OCI-LY7 (cell line): Measurements from ENCODE around the gene BLACAT1. TPM values are rescaled to one million over a fixed set of nuclear protein-coding genes. Genes with fewer than 3 reads are reported as not detected.

ENCODE experiments used
- BruUV-seq: library from RNA; stranded (reverse); fragments of 400-500 nt; replicated peaks from 2 replicates; lab custom pipeline; 2021; lab: Mats Ljungman, UMichigan
- CTCF ChIA-PET: fragments of 300-600 bp; sonication (Branson Sonifier 250); formaldehyde crosslinking; loops from one replicate; lab custom pipeline; 2022; ENCODE audit warnings: antibody characterized with exemption; ENCODE audit not compliant: unreplicated experiment; lab: Charles Lee
- POLR2A ChIA-PET: fragments of 300-600 bp; sonication (Branson Sonifier 250); formaldehyde crosslinking; loops from one replicate; lab custom pipeline; 2022; ENCODE audit warnings: antibody characterized with exemption; lab: Charles Lee
- DNase-seq: peaks from one replicate; pipeline ENCODE4 v3.0.0-alpha.2; 2015; ENCODE audit warnings: low spot score
- H2AFZ ChIP-seq: fragments of 200-600 bp; sonication (generic), shearing (Covaris generic); 2 replicates; pipeline ENCODE4 v1.6.1; 2014; ENCODE audit warnings: mild to moderate bottlenecking, antibody characterized with exemption, low read length, moderate library complexity
- H3K27ac ChIP-seq: fragments of 200-600 bp; sonication (generic); 2 replicates; pipeline ENCODE4 v1.5.1; 2014; ENCODE audit warnings: mixed run types, low read depth, mild to moderate bottlenecking, moderate library complexity, low read length, inconsistent platforms; ENCODE audit not compliant: poor library complexity, severe bottlenecking
- H3K36me3 ChIP-seq: fragments of 200-600 bp; sonication (generic); 2 replicates; pipeline ENCODE4 v1.6.1; 2014; ENCODE audit warnings: mild to moderate bottlenecking, antibody characterized with exemption, low read length, moderate library complexity, mixed read lengths; ENCODE audit not compliant: insufficient read depth
- H3K4me1 ChIP-seq: fragments of 200-600 bp; sonication (generic); 2 replicates; pipeline ENCODE4 v1.5.1; 2014; ENCODE audit warnings: mild to moderate bottlenecking, low read length; ENCODE audit not compliant: insufficient read depth, poor library complexity, severe bottlenecking
- H3K4me2 ChIP-seq: fragments of 200-600 bp; sonication (generic); 2 replicates; pipeline ENCODE4 v1.6.1; 2014; ENCODE audit warnings: mild to moderate bottlenecking, low read length
- H3K4me3 ChIP-seq: fragments of 200-600 bp; sonication (generic); 2 replicates; pipeline ENCODE4 v1.5.1; 2014; ENCODE audit warnings: mild to moderate bottlenecking, low read depth, low read length; ENCODE audit not compliant: poor library complexity, severe bottlenecking
- H3K79me2 ChIP-seq: fragments of 200-600 bp; sonication (generic); 2 replicates; pipeline ENCODE4 v1.6.1; 2016; ENCODE audit warnings: low read depth, mild to moderate bottlenecking, low read length, moderate library complexity, mixed read lengths; ENCODE audit not compliant: insufficient read depth
- H3K9me2 ChIP-seq: fragments of 200-600 bp; sonication (generic); 2 replicates; pipeline ENCODE4 v1.6.1; 2016; ENCODE audit warnings: mild to moderate bottlenecking, low read length, mixed read lengths; ENCODE audit not compliant: insufficient read depth
- H3K9me3 ChIP-seq: fragments of 200-600 bp; sonication (generic); 2 replicates; pipeline ENCODE4 v1.6.1; 2014; ENCODE audit warnings: mild to moderate bottlenecking, mixed run types, low read length, mixed read lengths
- H4K20me1 ChIP-seq: fragments of 200-600 bp; sonication (generic); 2 replicates; pipeline ENCODE4 v1.6.1; 2014; ENCODE audit warnings: mild to moderate bottlenecking, antibody characterized with exemption, low read length, moderate library complexity, mixed read lengths; ENCODE audit not compliant: insufficient read depth
- CTCF ChIP-seq: fragments of 200-600 bp; sonication (generic); conservative IDR thresholded peaks from 2 replicates; pipeline ENCODE4 v1.5.1; 2014; ENCODE audit warnings: mild to moderate bottlenecking, antibody characterized with exemption, low read length, moderate library complexity, mixed read lengths
- EZH2phosphoT487 ChIP-seq: fragments of 200-600 bp; sonication (generic); IDR thresholded peaks from 2 replicates; pipeline ENCODE4 v1.6.1; 2018; ENCODE audit warnings: low read depth, borderline replicate concordance, mild to moderate bottlenecking, mixed run types, antibody characterized with exemption, low read length, moderate library complexity, mixed read lengths
- intact Hi-C: fragments of 100-400 bp; cut with micrococcal nuclease; formaldehyde crosslinking; loops from one replicate; pipeline ENCODE4 v1.10.0; 2022; ENCODE audit not compliant: unreplicated experiment
- total RNA-seq, 2 experiments: library from RNA; depleted of rRNA in 1 of 2; stranded (reverse); fragments of >200 nt in 1 of 2; shearing (Covaris generic) in 1 of 2; gene quantifications; 2 replicates each; pipeline ENCODE4 v1.2.3, GENCODE V29; 2014 to 2022

BLACAT1 gene
- total RNA-seq, 2 experiments from 2014 or later: 0.19 to 0.29 TPM

- Histone ChIP-seq H3K36me3 (no peaks in the 10 kb centered on the region), H3K9me3 (no peaks in the 10 kb centered on the region), H3K9me2 (no peaks in the 10 kb centered on the region), H3K4me1 (peaks cover 70% of the 10 kb centered on the region), H2AFZ (no peak overlapping the region), H3K4me2 (peak overlapping the region; percentile 54), H3K79me2 (no peaks in the 10 kb centered on the region), H4K20me1 (no peaks in the 10 kb centered on the region), H3K4me3 (peak overlapping the region; percentile 30), H3K27ac (no peak overlapping the region)
- no TSS peak for BruUV-seq
- ChIA-PET CTCF (interaction anchor here (0.5 kb wide), 1 partner anchor 62 kb away, joined by 4 read pairs; no protein-coding TSS in a partner anchor), POLR2A (interaction anchor here (0.6 to 1.0 kb wide), 3 partner anchors 14 to 192 kb away, joined by 3 to 4 read pairs (median 3); no protein-coding TSS in a partner anchor)
- intact Hi-C loops: no loop called here
- no peak for TF ChIP-seq EZH2phosphoT487
- TF ChIP-seq CTCF: no peak
- DNase-seq: no peak
These were observed 11.4 kb downstream of the BLACAT1 start for GRCh38 chr1:205444300-205444930.

- Histone ChIP-seq H3K79me2 (no peaks in the 10 kb centered on the region), H2AFZ (no peak overlapping the region), H3K4me3 (no peak overlapping the region), H3K4me2 (peak overlapping the region; percentile 54; the same call in 1 of the 2 replicates), H4K20me1 (no peaks in the 10 kb centered on the region), H3K27ac (no peak overlapping the region), H3K9me3 (no peaks in the 10 kb centered on the region), H3K36me3 (no peaks in the 10 kb centered on the region), H3K4me1 (peaks cover 72% of the 10 kb centered on the region), H3K9me2 (no peaks in the 10 kb centered on the region)
- CTCF ChIA-PET: interaction anchor here (0.5 kb wide), 1 partner anchor 63 kb away, joined by 4 read pairs; no protein-coding TSS in a partner anchor
- no peak for DNase-seq
- no TSS peak for BruUV-seq
- TF ChIP-seq EZH2phosphoT487 (no peak), CTCF (no peak)
- POLR2A ChIA-PET: interaction anchor here (0.6 to 1.0 kb wide), 2 partner anchors 15 to 193 kb away, joined by 3 to 4 read pairs; no protein-coding TSS in a partner anchor
- intact Hi-C loops: loop anchor here (2.0 kb wide), 1 partner anchor 73 kb away; no protein-coding TSS in a partner anchor
These were observed 12.1 kb downstream of the BLACAT1 start for GRCh38 chr1:205443585-205444299.
